ENCODE results near the gene NTN5.
"Not testable (repeated sequence)": the region's sequence is repeated elsewhere in the genome, so short reads cannot be mapped to it uniquely, and the experiment has no call there.

NTN5 gene

GRCh38 chr19:48696353-48697010 lies 23.7 kb upstream of the NTN5 start:
- no peak for DNase-seq (ENCODE audit: low spot score)

DNA sequence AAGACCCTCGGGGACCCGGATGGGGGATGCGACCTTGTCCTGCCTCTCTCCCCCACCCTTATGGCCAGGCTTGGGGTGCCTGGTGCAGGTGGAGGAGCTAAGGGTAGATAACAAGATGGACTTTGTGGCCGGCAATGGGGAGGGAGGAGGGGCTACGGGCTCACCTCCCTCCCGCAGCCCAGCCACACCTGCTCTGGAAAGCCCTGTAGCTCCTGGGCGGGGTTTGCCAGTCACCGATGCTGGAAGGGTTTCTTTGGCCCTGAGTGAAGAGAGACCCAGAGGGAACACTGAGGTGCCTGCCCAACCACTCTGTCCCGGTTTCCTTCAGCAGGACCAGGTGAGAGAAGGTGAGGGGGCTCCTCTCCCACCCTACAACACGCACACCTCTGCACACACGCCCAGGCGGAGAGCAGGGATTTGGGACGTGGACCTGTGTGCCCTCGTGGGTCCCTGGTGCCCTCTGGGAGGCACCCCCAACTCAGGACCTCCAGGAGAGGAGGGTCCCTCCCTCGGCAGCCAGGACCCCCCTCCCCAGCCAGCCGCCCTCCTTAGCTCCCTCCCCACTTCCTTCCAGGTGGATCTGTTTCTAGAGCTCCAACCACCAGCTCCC lies 23.0 kb upstream of the NTN5 start, which contains the start of gene FUT2:
Gene FUT2 (plus strand): TSS at position 229 of the 610 bp plus-strand sequence. CDS start 6,986 bp downstream, outside the sequence.
- no peak for DNase-seq (ENCODE audit: low spot score)

DNA sequence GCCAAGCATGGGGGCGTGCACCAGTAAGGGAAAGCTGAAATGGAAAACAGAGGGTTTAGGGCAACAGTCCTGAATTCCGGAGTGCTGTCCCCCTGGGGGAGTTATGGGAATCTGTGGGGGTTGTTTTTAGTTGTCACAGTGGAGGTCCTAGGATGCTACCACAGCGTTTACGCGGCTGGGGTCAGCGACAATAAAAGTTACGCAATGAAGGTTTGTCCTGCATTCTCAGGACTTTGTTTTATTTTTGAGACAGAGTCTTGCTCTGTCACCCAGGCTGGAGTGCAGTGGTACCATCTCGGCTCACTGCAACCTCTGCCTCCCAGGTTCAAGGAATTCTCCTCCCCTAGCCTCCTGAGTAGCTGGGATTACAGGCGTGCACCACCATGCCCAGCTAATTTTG lies 20.8 kb upstream of the NTN5 start:
- not testable (repeated sequence) for DNase-seq (ENCODE audit: low spot score)

DNA sequence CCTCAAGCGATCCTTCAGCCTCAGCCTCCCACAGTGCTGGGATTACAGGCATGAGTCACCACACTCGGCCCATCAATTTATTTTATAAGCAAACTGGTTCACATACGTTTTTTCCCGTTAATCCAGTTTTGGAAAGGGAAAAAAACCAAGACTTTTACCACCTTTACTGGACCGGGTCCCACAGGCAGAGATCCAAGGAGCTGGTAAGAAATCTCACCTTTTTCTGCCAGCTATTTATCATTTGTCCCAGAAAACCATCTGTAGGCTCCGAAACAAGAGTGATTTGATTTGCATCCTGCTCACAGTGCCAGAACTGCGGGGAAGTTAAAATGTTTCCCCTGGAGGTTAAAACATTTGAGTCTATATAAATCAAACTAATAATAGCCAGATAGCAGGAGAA lies 16.6 kb upstream of the NTN5 start:
- no peak for DNase-seq (ENCODE audit: low spot score)

- DNase-seq (ENCODE audit: low spot score) = no peak
These were observed 15.0 kb upstream of the NTN5 start for GRCh38 chr19:48687776-48688175.

- DNase-seq (ENCODE audit: low spot score) = not testable (repeated sequence)
These were observed 13.8 kb upstream of the NTN5 start for GRCh38 chr19:48686637-48687036.

GRCh38 chr19:48686088-48686487 lies 13.3 kb upstream of the NTN5 start:
- peak; percentile 39 for DNase-seq (ENCODE audit: low spot score)

- DNase-seq (ENCODE audit: low spot score) = no peak
These were observed 12.8 kb upstream of the NTN5 start for GRCh38 chr19:48685583-48685982.

DNA sequence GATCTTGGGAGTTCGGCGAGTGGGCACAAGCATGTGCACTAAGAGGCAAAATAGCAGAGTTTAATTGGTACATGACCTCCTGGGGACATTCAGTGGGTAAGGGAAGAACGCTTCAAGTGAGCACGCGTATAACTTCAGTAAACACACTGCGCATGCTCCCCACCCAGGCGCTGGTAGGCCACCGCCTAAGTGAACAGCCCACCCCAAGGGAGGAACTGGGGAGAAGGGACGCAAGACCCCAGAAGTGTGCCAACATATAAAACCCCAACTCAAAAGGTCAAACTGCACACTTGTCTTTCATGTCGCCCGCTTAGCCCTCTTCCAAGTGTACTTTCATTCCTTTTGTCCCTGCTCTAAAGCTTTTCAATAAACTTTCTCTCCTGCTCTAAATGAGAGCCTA lies 10.5 kb upstream of the NTN5 start:
- peak; percentile 84 for DNase-seq (ENCODE audit: low spot score)

- DNase-seq (ENCODE audit: low spot score) = no peak
These were observed 8.3 kb upstream of the NTN5 start for GRCh38 chr19:48681127-48681470.

- DNase-seq (ENCODE audit: low spot score) = no peak
These were observed 7.8 kb upstream of the NTN5 start for GRCh38 chr19:48680436-48681126.

GRCh38 chr19:48680006-48680405 lies 7.2 kb upstream of the NTN5 start:
- DNase-seq (ENCODE audit: low spot score) = not testable (repeated sequence)

GRCh38 chr19:48678201-48678600 lies 5.4 kb upstream of the NTN5 start:
- DNase-seq (ENCODE audit: low spot score) = no peak

GRCh38 chr19:48676887-48677286 lies 4.1 kb upstream of the NTN5 start:
- no peak for DNase-seq (ENCODE audit: low spot score)

- no peak for DNase-seq (ENCODE audit: low spot score)
These were observed 3.7 kb upstream of the NTN5 start for GRCh38 chr19:48676487-48676886.

- peak; percentile 89 for DNase-seq (ENCODE audit: low spot score)
These were observed 2.4 kb upstream of the NTN5 start for GRCh38 chr19:48674921-48675824.

DNA sequence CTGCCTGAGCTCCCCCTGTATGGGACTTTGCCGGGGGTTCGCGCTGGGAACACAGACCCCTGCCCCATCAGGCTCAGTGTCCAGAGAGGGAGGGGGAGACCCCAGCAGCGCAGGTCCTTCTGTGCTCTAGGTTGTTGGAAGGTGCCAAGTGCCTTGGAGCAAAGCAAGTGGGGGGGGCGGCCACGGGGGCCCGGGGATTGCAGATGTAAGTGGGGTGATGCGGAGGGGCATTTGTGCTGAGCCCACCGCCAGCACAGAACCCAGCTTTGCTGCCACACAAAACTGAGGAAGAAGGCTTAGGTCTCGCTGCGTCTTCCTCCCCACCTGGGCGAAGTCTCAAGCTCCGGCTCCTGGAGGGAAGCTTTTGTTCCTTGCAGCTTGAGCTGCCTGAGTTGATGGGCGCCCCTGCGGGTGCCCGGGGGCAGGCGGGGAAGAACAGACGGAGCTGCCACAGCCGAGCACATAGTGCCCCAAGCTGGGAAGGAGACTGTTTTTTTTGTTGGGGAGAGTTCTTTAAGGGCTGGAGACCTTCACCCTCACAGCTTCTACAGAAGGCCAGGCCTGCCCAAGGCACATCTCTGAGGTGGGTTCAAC lies 1.5 kb upstream of the NTN5 start:
- no peak for DNase-seq (ENCODE audit: low spot score)

DNA sequence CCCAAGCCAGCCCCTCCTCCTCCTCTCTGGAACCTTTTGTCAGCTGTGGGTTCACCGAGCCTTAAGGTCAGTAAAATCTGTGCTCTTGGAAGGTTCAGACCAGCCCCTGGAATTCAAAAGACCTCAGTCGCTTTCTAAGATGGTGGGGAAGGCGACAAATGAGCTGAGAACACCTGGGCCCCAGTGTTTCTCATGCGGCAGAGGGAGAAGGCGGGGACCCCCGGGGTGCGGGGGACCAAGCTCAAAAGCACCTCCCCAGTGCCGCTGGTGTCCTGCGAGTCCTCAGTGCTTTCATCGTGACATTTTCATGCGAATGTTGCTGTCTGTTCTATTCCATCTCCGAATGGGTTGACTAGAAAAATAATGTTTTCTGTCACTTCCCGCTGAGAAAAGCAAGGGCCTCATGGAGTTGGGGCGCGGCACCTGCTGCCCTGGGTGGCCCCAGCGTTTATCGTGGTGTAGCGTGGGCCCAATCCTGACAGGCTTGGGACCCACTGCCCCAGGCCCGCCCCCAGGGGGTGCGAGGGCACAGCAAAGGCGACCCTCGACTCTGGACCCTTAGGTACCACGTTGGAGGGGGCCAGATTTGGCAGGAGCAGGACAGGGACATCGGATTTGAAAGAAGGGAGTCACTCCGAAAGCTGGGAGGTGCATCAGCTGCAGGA lies 751 bp upstream of the NTN5 start:
- no peak for DNase-seq (ENCODE audit: low spot score)

- no peak for DNase-seq (ENCODE audit: low spot score)
These were observed 1.3 kb downstream of the NTN5 start for GRCh38 chr19:48671446-48671995.

GRCh38 chr19:48670699-48671445 lies 1.9 kb downstream of the NTN5 start:
- DNase-seq (ENCODE audit: low spot score) = no peak
